Esophagus squamous epithelium (tissue), 5 donors: ENCODE measurements around the gene SIDT2. TPM values are rescaled to one million over a fixed set of nuclear protein-coding genes. Genes with fewer than 3 reads are reported as not detected.
A peak's percentile ranks its signal among the peaks of the same experiment; 100 is the strongest.

ENCODE experiments used
- DNase-seq: peaks from one replicate; lab custom pipeline; 2025; lab: John Stamatoyannopoulos, UW
- H3K27ac ChIP-seq, 4 donors: fragments of 200-600 bp; sonication (generic); one replicate each; pipeline ENCODE4 v1.5.1; 2016 to 2019; ENCODE audit warnings: mild to moderate bottlenecking in 1 of 4
- H3K27me3 ChIP-seq, 4 donors: fragments of 200-600 bp; sonication (generic); 1 replicate in 3 of 4; 2 replicates in 1 of 4; pipeline versions ENCODE4 v1.5.1 to v1.6.0; 2017 to 2021; ENCODE audit warnings: antibody characterized with exemption in 1 of 4
- H3K36me3 ChIP-seq, 3 donors: fragments of 200-600 bp; sonication (generic); one replicate each; pipeline ENCODE4 v1.5.1; 2016 to 2019
- H3K4me1 ChIP-seq, 3 donors: fragments of 200-600 bp; sonication (generic); one replicate each; pipeline ENCODE4 v1.5.1; 2017 to 2019
- H3K4me3 ChIP-seq, 4 donors: fragments of 200-600 bp; sonication (generic); 1 replicate in 3 of 4; 2 replicates in 1 of 4; pipeline ENCODE4 v1.5.1; 2016 to 2019; ENCODE audit warnings: mild to moderate bottlenecking in 2 of 4, moderate library complexity in 1 of 4
- H3K9me3 ChIP-seq, 3 donors: fragments of 200-600 bp; sonication (generic); one replicate each; pipeline ENCODE4 v1.5.1; 2016 to 2019
- CTCF ChIP-seq, 6 experiments: fragments of 450-650 bp in 4 of 6; fragments of 200-600 bp in 2 of 6; sonication (generic) in 2 of 6; IDR thresholded peaks; one replicate each; pipeline ENCODE4 v1.5.1; 2016 to 2019; ENCODE audit warnings: antibody characterized with exemption in 6 of 6, mild to moderate bottlenecking in 4 of 6, moderate library complexity in 4 of 6
- POLR2A ChIP-seq, 4 donors: fragments of 450-650 bp; IDR thresholded peaks; one replicate each; pipeline ENCODE4 v1.6.1; 2017; ENCODE audit warnings: antibody characterized with exemption in 4 of 4, mild to moderate bottlenecking in 4 of 4, moderate library complexity in 3 of 4
- WGBS, 2 donors: methylation state at CpG; one replicate each; pipeline ENCODE4 v1.1.5; 2018; 5-methylcytosine and 5-hydroxymethylcytosine counted together
- intact Hi-C: fragments of 100-400 bp; cut with DNase I; formaldehyde crosslinking; loops from one replicate; pipeline ENCODE4 v1.15.0; 2022
- total RNA-seq, 4 donors: library from RNA; depleted of rRNA; stranded (reverse); fragments of >200 nt; gene quantifications; one replicate each; pipeline ENCODE4 v1.1.0, GENCODE V29; 2016
- donor health status: DM: yes; HTN: yes; CAD: no.

SIDT2 gene
- total RNA-seq, 4 donors from 2014 or later, result 6.9 to 20.0 (median 9.4) TPM

- no peak overlapping the region for H3K4me3 ChIP-seq
- H3K4me1 ChIP-seq, result peaks cover 15 to 51% (median 17%) of the 10 kb centered on the region in 3 donors
- intact Hi-C loops, result loop anchor here (5.0 kb wide), 1 partner anchor 44 kb away; no protein-coding TSS in a partner anchor
- 54 to 62% methylated on average over 9 to 17 of the region's 19 CpGs for WGBS, 2 donors
- H3K27ac ChIP-seq, result no peak overlapping the region
- TF ChIP-seq POLR2A (IDR thresholded peaks at IDR 0.05) (no peak), CTCF (IDR thresholded peaks at IDR 0.05) (peak; percentile 52 to 84 (median 77))
- DNase-seq, result no peak
- peaks cover 20 to 84% (median 35%) of the 10 kb centered on the region in 3 donors for H3K36me3 ChIP-seq
- no peaks in the 10 kb centered on the region for H3K9me3 ChIP-seq
- no peaks in the 10 kb centered on the region for H3K27me3 ChIP-seq
Measured at GRCh38 chr11:117226388-117227385, 48.1 kb downstream of the SIDT2 start.

- Histone ChIP-seq H3K9me3 (no peaks in the 10 kb centered on the region), H3K27me3 (no peaks in the 10 kb centered on the region), H3K27ac (no peak overlapping the region), H3K4me1 (peaks cover 10 to 41% (median 17%) of the 10 kb centered on the region in 3 donors), H3K4me3 (no peak overlapping the region), H3K36me3 (peaks cover 16 to 70% (median 32%) of the 10 kb centered on the region in 3 donors)
- intact Hi-C loops, result loop anchor here (5.0 kb wide), 1 partner anchor 46 kb away; no protein-coding TSS in a partner anchor
- no peak for DNase-seq
- TF ChIP-seq CTCF (IDR thresholded peaks at IDR 0.05) (no peak), POLR2A (IDR thresholded peaks at IDR 0.05) (no peak)
- 85 to 86% methylated on average over 7 to 11 of the region's 11 CpGs for WGBS, 2 donors
Measured at GRCh38 chr11:117228091-117228490, 49.5 kb downstream of the SIDT2 start.

- Histone ChIP-seq H3K36me3 (peaks cover 10 to 57% (median 26%) of the 10 kb centered on the region in 3 donors), H3K9me3 (no peaks in the 10 kb centered on the region), H3K4me3 (no peak overlapping the region), H3K4me1 (peaks cover 15 to 52% (median 15%) of the 10 kb centered on the region in 3 donors), H3K27me3 (no peaks in the 10 kb centered on the region), H3K27ac (no peak overlapping the region)
- DNase-seq, result no peak
- intact Hi-C loops, result loop anchor here (5.0 kb wide), 1 partner anchor 47 kb away; no protein-coding TSS in a partner anchor
- 92% methylated on average over 10 of the region's 12 CpGs; no CpG with 5 or more reads in 1 of the 2 donors for WGBS, 2 donors
- TF ChIP-seq CTCF (IDR thresholded peaks at IDR 0.05) (no peak), POLR2A (IDR thresholded peaks at IDR 0.05) (no peak)
Measured at GRCh38 chr11:117229411-117229810, 50.9 kb downstream of the SIDT2 start.

- H3K4me1 ChIP-seq, result peaks cover 15 to 55% (median 15%) of the 10 kb centered on the region in 3 donors
- intact Hi-C loops, result loop anchor here (5.0 kb wide), 1 partner anchor 48 kb away; no protein-coding TSS in a partner anchor
- no peaks in the 10 kb centered on the region for H3K9me3 ChIP-seq
- H3K27me3 ChIP-seq, result no peaks in the 10 kb centered on the region
- TF ChIP-seq POLR2A (IDR thresholded peaks at IDR 0.05) (no peak), CTCF (IDR thresholded peaks at IDR 0.05) (no peak)
- DNase-seq, result no peak
- H3K27ac ChIP-seq, result peak overlapping the region in 2 of 4 donors; percentile 97 to 99
- peaks cover 10 to 53% (median 22%) of the 10 kb centered on the region in 3 donors for H3K36me3 ChIP-seq
- 85 to 90% methylated on average over 3 to 4 of the region's 5 CpGs for WGBS, 2 donors
- peak overlapping the region in 1 of 4 donors; percentile 89 for H3K4me3 ChIP-seq
Measured at GRCh38 chr11:117229931-117230285, 51.4 kb downstream of the SIDT2 start.
